NCI-H1930 (cell line): ENCODE results near the gene LRRC36.

ENCODE experiments used
- DNase-seq, 2 experiments: peaks; one replicate each; lab custom pipeline; 2025; lab: John Stamatoyannopoulos, UW

The LRRC36 gene

GRCh38 chr16:67294171-67294757, 32.4 kb upstream of the LRRC36 start:
- DNase-seq = no peak

DNA sequence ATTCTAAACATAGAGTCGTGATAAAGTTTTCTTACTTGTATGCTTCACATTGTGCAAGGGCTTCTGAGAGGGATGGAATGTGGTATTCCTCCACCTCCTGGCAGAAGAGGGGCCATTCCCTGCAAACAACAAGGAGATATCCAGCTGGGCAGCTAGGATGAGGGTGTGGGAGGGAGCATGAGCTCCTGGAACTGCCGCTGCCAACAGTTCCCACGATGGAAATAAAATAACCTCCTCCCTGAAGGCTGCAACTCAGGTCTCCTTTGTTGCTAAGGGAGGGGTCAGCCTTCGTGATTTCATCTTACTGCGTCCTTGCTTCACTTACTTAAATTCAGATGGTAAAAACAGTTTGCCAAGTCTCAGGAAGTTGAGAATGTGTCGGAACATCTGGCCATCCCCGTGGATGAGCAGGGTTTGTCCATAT, 31.7 kb upstream of the LRRC36 start:
- DNase-seq = no peak

DNA sequence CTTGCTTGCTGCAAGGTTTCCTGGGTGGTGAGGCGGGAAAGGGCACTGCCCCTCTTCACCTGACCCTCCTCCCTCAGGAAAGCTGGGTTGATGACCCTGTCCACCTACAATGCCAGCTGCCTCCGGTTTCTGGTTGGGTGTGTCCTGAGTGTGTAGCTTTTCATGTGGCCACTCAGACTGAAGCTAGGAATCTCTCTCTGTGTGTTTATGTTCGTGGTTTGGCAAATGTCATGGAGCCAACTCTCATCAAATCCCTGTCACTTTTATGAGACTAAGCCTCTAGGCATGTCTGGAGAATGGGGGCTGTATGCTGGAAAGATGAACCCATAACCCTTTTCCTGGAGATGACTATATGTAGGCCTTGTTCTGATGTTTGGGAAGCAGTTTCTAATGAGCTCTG, 30.2 kb upstream of the LRRC36 start:
- DNase-seq = no peak

- DNase-seq = no peak
These were observed 28.3 kb upstream of the LRRC36 start for GRCh38 chr16:67298277-67298676.

GRCh38 chr16:67299269-67299668, 27.3 kb upstream of the LRRC36 start:
- no peak for DNase-seq

DNA sequence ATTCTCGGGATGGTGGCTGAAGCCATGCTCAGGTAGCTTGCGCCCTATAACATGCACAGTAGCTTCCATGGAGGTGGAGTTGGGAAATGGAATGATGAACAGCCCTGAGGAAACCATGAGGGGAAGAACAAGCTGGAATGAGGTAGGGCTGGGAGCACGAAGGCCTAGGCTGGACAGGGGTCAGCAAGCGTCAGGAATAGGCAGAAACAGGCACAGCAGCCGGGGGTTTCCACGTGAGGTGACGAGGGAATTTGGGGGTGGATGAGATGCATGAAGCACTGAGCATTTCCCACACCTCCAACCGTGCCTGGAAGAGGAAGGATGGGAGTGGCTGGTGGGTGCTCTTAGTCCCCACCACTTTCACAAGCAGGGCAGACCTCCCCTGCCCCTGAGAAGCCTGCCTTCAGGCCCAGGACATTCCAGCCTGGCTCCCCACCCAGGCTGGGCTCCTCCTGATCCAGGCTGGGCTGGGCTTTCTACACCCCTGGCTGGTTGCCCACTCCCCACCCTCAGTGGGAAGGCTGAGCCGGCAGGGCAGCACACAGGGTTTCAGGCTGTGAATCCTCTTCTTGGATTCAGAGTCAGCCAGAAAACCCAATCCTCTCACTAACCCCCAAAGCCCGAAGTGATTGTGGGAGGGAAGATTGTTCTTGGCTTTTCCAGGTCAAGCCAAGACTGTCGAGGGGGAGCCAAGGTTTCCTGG, 25.4 kb upstream of the LRRC36 start:
- no peak for DNase-seq

DNA sequence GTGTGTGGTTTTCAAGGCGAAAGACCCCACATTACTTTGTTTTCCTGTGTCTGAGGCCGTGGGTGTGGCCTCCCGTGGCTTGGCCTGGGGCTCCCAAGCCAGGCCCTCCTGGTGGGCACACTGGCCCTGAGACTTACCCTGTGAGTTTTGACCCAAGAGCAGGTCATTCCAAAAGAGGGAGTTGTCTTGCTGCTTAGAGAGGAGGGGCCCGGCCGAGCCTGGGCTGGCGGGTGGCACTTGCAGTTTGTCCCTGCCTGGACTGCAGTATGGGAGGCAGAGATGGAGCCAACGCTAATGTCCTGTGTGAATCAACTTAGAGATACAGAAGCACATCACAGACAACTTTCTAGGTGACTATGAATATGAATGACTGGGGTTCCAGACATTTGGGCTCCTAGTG, 24.5 kb upstream of the LRRC36 start:
- DNase-seq = no peak

GRCh38 chr16:67302970-67303369, 23.6 kb upstream of the LRRC36 start:
- DNase-seq = no peak

GRCh38 chr16:67304020-67304419, 22.6 kb upstream of the LRRC36 start:
- DNase-seq = no peak

- no peak for DNase-seq
These were observed 21.2 kb upstream of the LRRC36 start for GRCh38 chr16:67305216-67306071.

DNA sequence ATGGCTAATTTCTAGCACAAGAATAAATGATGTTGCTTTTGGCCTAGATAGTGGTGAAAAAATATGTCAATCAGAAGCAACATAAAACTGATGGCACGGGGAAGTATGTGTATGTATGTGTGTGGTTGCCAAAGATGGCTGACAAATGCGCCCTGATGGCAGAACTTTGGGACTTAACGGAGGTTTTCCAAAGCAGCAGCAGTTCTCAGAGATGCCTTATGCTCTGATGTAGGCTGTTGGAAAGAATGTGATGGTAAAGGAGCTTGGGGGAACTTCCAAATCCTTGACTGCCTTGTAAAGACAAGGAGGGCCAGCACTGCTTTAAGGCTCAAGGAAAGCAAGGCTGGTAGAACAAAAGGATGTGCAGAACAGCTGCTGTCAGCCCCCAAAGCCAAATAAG, 16.1 kb upstream of the LRRC36 start:
- no peak for DNase-seq

DNA sequence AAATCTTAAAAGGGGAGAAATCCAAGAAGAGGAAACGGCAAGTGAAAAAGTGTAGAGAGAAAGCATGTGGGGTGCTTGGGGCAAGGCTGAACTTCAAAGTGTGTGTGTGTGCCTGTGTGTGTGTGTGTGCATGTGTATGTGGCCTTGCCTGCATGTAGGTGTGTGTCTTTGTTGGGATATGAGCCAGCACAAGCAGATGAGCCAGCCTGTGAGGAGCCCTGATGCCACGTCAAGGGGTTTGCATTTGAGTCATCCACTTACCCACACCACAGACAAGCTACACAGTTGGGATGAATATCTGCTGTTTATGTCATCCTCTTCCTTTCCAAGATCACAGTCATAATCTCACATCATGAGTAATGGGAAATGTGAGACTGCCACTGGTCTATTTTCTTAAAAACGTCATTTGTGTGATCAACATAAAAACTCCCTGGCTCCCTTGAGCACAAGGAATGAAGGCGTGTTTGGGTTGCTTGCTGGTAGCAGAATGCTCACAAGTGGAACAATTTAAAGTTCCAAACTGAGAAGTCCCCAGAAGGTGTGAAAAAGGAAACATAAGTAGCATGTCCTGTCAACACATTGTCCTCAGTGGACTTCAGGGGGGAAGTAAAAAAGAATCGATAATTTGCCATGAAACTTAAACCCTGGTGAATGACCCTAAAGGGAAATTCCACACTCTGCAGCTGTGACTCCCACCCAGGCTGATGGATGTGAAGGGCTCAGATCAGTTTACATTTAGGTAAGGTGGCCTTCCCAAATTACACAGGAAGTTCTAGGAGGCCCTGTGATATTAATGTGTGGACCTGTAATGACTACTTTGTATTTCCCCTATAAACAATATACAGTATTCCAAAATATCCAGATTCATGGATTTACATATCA, 14.8 kb upstream of the LRRC36 start:
- DNase-seq = no peak

- no peak for DNase-seq
These were observed 13.9 kb upstream of the LRRC36 start for GRCh38 chr16:67312719-67313118.

DNA sequence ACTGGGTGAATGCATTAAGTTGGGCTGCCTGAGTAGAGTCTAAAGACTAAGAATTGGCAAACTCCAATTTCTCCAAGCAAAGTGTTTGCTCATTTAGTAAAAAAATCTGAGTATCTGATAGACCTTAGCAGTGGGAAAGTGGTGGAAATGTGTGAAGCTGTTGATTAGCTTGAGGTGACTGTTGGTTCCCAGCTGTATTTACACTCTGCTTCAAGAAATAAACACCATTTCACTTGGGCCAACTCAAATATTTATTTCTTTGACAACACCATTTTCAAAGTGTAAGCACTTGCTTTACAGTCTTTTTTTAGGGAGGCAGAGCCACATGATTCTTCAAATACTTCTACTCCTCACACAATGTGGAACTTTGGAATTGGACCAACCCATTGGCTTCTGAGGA, 8.8 kb upstream of the LRRC36 start:
- no peak for DNase-seq

DNA sequence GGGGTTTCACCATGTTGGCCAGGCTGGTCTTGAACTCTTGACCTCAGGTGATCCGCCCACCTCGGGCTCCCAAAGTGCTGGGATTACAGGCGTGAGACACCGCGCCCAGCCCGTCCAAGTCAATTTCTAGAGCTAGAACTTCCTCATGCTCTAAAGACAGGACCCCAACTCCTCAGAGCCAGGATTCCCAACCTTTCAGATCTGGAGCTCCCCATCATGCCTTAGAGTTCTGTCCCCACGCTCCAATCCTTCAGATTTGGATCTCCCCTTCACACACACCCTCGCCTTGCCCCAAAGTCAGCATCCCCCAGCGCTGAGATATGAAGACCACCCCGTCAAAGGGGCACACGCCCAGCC, 522 bp upstream of the LRRC36 start:
- DNase-seq = no peak

DNA sequence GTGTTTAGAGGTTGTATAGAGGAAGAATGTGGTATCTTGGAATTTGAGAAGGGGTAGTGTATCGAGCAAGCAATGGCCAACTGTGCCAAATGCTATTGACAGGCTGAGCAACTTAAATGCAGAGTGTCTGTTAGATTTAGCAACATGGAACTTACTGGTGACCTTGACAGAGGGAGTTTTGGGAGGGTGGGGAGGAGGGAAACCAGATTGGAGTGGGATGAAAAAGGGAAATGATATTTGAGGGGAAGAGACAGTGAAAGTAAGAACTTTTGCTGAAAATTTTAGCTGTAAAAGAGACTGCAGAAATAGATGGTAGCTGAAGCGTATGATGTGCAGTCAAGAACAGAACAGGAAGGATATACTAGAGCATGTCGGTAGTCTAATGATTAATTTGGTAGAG, 1.1 kb downstream of the LRRC36 start:
- no peak for DNase-seq

DNA sequence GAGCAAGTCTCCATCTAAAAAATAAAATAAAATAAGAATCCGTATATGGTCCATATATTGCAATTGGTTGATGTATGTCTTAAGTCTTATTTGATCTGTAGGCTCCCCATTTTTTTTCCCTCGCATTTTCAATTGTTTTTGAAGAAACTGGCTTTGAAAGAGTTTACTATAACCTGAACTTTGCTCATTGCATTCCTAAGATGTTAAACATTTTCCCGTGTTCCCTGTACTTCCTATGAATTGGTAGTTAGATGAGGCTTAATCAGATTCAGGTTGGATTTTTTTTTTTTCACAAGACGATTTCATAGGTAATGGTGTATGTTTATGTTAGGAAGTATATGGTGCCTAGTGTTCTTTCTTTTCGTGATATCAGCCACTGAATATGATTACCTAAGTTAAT, 3.3 kb downstream of the LRRC36 start:
- no peak for DNase-seq

DNA sequence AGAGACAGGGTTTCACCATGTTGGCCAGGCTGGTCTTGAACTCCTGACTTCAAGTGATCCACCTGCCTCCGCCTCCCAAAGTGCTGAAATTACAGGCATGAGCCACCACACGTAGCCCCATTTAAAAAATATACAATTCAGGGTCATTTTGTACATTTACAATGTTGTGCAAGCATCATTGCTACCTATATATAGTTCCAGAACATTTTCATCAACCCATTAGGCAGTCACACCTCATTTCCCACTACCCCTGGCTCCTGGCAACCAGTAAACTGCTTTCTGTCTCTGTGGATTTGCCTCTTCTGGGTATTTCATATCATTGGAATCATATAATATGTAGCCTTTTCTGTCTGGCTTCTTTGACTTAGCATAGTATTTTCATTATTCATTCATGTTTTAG, 6.7 kb downstream of the LRRC36 start:
- DNase-seq = no peak

DNA sequence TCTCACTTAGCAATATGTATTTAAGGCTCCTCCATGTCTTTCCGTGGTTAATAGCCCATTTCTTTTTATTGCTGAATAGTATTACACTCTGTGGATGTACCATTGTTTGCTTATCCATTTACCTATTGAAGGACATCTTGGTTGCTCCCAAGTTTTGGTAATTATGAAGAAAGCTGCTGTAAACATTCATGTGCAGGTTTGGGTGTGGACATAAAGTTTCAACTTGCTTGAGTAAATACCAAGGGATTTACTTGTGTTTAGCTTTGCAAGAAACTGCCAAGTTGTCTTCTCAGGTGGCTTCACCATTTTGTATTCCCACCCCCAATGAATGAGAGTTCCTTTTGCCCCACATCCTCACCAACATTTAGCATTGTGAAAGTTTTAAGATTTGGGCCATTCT, 9.5 kb downstream of the LRRC36 start:
- no peak for DNase-seq

- DNase-seq = no peak
These were observed 10.0 kb downstream of the LRRC36 start for GRCh38 chr16:67336648-67337047.

DNA sequence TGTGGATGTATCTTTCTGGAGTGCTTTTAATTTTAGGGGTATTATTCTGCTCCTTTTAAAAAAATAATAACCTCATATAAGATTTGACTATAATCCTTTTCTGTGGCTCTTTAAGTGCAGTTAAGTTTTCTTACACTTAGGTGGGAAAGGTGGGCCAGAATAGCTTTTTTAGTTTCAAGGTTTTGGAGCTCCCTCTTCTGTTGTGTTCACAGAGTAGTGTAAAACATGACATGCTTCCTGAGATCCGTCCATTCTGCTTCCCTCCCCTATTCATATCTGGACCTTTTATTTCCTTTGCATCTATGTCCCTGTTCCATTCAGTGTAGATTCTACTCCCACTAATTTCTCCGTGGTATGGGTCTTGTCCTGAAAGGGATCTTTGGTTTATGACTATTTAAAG, 12.8 kb downstream of the LRRC36 start:
- no peak for DNase-seq

DNA sequence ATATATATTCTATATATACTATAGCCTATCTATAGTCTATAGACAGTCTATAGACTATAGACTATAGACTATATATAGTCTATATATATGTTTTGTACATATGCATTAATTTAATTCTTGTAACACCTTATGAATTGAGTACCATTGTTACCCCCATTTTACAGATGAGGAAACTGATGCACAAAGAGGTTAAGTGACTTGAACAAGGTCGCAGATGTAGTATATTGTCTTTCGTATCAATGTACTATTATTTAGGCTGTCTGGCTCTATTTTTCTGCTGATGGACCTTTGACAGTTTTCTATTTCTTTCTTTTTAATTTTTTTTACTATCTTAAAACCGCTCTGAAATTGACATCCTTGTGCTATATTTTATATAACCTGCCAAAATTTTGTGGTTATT, 14.6 kb downstream of the LRRC36 start:
- no peak for DNase-seq
